NCI-H2227 (cell line): ENCODE results near the gene DVL1.

Experiments used
- DNase-seq: peaks from one replicate; lab custom pipeline; 2025; ENCODE audit not compliant: unreplicated experiment; lab: John Stamatoyannopoulos, UW

DVL1 gene

GRCh38 chr1:1312450-1313314 is 36.5 kb downstream of the DVL1 start:
- no peak for DNase-seq

- no peak for DNase-seq
These were observed 37.8 kb downstream of the DVL1 start for GRCh38 chr1:1311107-1312104.

DNA sequence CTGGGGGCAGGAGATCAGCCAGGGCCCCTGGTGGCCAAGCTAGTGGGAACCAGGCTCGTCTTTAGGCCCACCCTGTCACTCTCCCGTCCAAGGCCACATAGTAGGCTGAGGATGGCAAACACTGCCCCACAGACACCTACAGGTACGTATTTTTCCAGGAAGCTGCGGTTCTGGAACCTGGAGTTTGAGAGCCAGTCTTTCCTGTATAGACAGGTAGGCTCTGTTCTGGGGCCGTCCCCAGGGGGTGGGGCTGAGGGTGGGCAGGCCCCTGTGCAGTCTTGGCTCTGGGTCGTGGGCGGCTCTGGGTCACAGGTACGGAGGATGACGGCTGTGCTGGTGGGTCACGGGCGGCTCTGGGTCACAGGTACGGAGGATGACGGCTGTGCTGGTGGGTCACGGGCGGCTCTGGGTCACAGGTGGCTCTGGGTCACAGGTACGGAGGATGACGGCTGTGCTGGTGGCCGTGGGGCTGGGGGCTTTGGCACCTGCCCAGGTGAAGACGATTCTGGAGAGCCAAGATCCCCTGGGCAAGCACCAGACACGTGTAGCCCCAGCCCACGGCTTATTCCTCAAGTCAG is 38.7 kb downstream of the DVL1 start:
- no peak for DNase-seq

GRCh38 chr1:1310109-1310385 is 39.2 kb downstream of the DVL1 start:
- DNase-seq: no peak

- DNase-seq: peak; percentile 47
These were observed 39.7 kb downstream of the DVL1 start for GRCh38 chr1:1309251-1310108.

- DNase-seq: no peak
These were observed 40.4 kb downstream of the DVL1 start for GRCh38 chr1:1308756-1309250.

- peak; percentile 95 for DNase-seq
These were observed 41.1 kb downstream of the DVL1 start, which contains the start of the genes ACAP3 and PUSL1 for GRCh38 chr1:1307923-1308755. TSS of gene ACAP3 (minus strand) at chr1:1307930. CDS start at chr1:1307815, 115 bp downstream. TSS of gene PUSL1 (plus strand) at chr1:1308597. CDS start at chr1:1308644, 47 bp downstream.

DNA sequence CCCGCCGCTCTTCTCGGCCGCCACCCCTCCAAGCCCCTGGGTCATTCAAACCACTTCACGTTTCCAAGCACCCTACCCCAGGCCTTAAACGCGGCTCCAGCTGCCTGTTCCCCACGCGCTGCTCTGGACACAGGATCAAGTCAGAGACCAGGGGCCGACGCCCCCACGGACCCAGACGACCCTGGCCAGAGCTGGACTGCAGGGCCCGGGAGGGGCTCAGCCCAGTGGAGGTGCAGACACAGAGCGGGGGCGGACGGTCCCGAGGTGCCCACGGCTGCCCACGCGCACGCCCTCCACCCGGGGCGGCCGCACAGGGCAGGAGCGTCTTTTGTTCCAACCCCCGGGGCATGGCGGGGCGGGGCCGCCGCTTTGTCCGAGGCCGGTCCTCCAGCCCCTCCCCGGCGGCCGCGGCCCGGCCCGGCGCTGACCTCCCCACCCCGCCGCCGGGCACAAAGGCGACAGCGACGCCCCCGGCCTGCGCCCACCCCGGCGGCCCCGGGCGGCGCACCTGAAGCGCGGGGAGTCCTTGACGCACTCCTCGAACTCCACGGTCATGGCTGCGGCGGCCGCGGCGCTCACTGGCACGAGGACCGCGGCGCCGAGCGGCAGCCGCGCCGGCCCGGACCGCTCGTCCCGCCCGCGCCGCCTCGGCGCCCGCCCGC is 41.8 kb downstream of the DVL1 start:
- no peak for DNase-seq

DNA sequence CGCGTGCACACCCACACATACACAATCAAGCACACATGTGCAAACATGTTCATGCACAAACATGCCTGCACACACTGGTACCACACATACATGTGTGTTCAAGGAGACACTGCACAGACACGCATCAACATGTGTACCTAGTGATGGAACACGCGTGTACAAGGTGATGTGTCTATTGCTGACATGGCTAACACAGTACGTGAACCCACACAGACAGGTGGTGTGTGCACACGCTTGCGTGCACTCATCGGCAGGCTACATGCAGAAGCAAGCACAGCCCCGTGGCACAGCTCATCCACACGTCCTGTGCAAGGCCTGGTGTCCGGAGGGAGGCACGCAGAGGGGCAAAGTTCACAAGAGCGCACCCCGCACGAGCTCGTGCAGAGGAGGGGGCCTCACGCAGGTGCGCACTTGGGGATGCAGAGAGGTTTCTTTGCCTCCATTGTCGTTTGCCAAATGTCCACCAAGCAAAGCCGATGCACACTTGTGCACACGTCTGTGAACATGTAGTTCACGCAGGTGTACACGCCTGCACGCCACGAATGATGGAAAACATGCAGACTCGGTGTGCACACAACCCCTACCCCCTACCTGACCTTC is 42.5 kb downstream of the DVL1 start:
- DNase-seq: no peak

DNA sequence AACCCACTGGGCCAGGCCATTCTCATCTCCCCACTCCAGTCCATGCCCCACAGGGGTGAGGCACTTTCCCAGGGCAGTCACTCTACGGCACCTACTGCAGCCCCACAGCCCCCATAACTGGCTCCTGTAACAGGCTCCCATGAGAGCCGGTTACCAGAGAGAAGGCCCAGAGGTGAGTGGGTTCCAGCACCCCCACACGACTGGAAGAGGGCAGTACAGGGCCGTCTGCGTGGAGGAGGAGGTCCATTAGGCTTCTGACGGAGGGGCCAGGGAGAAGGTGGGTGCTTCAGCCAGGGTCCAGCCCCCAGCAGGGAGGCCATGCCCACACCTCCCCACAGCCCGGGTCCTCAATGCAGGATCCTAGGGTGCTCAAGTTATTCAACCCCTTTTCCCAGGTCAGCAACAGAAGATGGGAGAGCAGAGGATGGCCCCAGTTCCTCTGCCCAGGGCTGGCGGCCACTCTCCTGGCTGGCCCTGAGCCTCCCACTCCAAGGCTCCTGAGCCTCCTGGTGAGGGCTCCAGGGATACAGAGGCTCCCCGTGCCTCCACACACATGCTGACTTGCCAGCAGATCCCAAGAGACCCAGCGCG is 43.1 kb downstream of the DVL1 start:
- DNase-seq: no peak

DNA sequence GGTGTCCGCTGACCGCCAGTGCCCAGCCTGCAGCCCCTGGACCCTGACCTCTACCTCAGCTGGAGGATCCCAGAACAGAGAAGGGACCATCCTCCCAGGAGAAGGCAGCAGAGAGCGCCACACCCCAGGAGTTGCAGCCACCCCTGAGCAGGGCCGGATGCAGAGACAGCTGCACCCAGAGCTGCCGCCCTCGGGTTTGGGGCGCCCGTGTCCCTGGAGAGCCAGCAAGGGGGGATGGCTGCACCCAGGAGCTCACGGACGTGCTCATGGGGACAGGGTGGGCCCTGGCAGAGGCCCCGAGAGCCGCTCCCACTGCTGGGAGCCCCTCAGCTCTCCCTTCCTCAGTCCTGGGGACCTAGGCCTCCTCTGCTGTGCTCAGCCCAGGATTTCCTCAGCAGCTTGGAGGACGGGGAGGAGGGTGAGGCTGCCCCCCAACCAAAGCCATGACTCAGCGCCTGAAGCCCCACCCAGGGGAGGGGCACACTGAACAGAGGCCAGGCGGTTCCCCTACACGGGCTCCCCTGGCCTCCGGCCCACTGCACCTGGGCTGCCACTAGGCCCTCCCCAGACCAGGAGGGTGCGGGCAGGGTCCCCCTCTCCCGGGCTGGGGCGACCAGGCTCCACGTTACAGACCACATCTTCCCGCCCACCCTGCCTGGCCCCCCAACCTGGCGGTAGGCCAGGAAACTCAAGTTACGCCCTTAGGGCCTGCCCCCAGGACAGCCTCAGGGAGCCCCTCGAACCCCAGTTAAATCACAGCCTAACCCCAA is 43.7 kb downstream of the DVL1 start:
- peak; percentile 71 for DNase-seq

DNA sequence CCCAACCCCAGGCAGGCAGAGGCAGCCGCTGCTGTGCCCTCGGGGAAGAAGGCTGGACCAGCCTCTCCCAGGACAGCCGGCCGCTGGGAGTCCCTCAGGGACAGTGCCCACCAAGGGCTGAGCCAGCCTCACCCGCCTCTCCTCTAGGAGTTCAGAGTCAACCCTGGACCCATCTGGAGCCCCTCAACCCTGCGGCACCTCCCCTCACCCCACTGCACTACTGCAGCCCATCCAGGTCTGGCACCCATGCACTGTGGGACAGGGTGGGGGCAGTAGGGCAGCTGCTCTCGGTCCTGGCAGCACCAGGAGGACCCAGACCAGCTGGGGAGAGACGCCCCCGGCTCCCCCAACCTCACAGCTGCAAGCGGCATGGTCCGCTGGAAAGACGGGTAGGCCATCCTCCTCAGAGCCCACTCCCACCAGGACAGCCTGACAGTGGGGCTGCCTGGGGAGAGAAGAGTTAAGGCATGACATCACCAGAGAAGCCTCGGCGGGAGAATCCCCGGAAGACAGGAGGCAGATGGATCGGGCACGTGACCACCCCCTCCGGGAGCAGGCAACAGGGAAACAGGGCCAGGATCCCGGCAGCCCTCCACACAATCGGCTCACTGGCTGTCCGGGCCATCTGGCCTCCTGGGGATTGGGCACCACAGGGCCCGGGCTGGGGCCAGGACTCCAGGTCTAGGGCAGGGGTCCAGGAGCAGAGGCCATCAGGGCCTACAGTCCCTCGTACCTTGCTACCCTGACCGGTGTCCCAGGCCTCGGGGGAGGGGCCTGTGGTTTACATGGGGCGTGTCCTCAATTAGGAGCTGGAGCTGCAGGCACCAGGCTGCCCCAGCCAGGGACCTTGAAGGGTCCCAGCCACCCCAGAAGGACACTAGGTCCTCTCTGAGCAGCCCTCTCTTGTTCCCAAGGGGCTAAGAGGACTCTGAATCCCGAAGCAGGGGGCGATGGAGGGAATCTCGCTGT is 44.6 kb downstream of the DVL1 start:
- DNase-seq: peak; percentile 84

DNA sequence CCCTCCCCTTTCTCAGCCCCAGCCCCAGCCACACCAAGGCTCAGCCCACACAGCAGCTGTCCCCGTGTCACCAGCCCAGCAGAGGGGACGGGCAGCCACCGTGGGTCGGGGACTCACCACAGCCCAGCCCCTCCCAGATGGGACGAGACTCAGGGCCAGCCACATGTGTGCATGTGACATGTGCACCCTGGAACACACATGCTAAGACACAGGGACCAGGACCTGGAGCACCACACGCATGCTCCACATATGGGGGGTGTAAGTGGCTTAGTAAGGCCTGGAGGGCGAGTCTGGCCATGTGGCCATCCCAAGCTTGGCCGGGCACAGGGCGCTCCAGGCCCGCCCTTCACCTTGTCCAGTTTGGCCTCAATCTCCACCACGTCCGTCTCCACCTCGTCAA is 45.5 kb downstream of the DVL1 start:
- DNase-seq: no peak

GRCh38 chr1:1302951-1303509 is 46.2 kb downstream of the DVL1 start:
- no peak for DNase-seq

DNA sequence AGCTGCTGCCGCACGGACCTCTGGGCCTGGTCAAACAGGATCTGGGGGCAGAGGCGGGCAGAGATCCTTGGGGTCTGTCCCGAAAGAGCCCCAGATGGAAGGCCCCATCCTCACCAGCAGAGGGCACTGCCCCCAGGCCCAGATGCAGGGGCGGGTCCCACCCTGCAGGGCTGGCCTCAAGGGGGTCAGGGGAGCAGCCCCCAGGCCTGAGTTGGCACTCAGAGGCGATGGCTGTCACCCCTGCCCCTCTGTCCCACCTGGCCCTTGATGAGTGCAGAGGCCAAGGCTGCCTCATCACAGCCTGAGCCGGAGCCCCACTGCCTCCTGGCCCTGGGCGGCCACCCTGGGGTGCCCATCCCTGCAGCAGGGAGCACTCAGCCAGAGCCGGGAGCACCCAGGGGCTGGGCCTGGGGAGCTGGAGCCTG is 47.2 kb downstream of the DVL1 start:
- no peak for DNase-seq

DNA sequence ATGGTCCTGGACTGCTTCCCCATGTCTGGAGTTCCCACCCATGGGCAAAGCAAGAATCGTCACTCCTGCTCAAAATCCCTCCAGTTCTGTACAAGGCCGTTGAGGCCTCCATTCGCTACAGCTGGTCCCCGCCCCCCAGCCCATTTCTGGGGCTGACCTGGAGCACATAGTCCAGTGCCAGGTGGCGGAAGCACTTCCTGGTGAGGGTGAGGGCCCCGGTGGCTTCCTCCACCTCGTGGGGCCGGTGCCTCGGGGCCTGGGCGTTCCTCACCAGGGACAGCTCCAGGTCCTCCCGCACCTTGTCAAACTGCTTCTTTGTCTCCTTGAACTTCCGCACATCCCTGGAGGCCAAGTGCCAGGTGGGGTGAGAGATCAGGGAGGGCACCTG is 48.9 kb downstream of the DVL1 start:
- no peak for DNase-seq
